HFF-Myc (cell line): ENCODE measurements around the gene DNM1L.

Experiments used
- DNase-seq: peaks from one replicate; pipeline ENCODE4 v3.0.0-alpha.2; 2011; ENCODE audit warnings: low read depth; ENCODE audit errors: extremely low read depth
- H3K4me3 ChIP-seq: replicated peaks from 2 replicates; pipeline ENCODE4 v1.5.1; 2011; ENCODE audit warnings: low read depth, mild to moderate bottlenecking, control low read depth, low read length
- TF ChIP-seq, protein P1 (sequence below): IDR thresholded peaks from 2 replicates; pipeline ENCODE4 v1.5.1; 2012; ENCODE audit warnings: mild to moderate bottlenecking, low read depth, low read length, control low read depth; ENCODE audit errors: missing control alignments

Gene DNM1L

DNA sequence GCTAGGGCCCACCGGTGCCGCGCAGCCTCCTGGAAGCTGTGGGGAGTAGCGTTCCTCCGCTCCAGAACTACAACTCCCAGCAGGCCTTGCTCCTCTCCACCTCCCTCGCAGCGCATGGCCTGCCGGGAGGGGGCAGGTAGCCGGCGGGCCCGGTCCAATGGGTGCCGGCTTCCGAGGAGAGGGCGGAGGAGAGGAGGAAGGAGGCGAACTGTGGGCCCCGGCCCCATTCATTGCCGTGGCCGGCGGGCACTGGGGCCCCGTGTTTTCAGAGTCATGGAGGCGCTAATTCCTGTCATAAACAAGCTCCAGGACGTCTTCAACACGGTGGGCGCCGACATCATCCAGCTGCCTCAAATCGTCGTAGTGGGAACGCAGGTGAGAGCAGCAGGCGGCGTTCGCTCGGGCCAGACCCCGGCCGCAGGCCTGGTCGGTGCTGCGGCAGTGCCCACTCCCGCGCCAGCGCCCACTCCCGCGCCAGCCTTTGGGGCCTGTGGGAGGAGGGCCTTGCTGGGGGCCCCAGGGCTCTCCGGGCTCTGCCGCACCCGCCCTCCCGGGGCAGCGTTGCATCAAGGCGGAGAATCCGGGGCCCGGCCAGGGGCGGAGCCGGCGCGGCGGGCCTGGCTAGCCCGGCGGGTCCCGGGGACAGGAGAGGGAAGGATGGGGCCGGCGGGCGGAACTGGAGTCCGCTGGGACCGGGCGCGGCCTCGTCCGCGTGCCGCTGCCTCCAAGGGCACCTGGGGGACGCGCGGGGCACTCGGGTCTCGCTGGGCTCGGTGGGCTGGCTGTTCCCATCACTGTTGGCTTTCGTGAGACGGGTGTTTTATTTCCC lies at the start of gene DNM1L:
TSS of gene DNM1L (plus strand) at position 211 of the 829 bp plus-strand sequence. CDS start at position 274, 63 bp downstream.
- peak; percentile 80 for DNase-seq
- H3K4me3 ChIP-seq: peak within 1 kb of the TSS; percentile 88
- TF ChIP-seq, protein P1, sequence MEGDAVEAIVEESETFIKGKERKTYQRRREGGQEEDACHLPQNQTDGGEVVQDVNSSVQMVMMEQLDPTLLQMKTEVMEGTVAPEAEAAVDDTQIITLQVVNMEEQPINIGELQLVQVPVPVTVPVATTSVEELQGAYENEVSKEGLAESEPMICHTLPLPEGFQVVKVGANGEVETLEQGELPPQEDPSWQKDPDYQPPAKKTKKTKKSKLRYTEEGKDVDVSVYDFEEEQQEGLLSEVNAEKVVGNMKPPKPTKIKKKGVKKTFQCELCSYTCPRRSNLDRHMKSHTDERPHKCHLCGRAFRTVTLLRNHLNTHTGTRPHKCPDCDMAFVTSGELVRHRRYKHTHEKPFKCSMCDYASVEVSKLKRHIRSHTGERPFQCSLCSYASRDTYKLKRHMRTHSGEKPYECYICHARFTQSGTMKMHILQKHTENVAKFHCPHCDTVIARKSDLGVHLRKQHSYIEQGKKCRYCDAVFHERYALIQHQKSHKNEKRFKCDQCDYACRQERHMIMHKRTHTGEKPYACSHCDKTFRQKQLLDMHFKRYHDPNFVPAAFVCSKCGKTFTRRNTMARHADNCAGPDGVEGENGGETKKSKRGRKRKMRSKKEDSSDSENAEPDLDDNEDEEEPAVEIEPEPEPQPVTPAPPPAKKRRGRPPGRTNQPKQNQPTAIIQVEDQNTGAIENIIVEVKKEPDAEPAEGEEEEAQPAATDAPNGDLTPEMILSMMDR: no peak

GRCh38 chr12:32641287-32641901 lies 37.7 kb upstream of the DNM1L start:
- no peak overlapping the region for H3K4me3 ChIP-seq
- TF ChIP-seq, protein P1: no peak
- DNase-seq: no peak

DNA sequence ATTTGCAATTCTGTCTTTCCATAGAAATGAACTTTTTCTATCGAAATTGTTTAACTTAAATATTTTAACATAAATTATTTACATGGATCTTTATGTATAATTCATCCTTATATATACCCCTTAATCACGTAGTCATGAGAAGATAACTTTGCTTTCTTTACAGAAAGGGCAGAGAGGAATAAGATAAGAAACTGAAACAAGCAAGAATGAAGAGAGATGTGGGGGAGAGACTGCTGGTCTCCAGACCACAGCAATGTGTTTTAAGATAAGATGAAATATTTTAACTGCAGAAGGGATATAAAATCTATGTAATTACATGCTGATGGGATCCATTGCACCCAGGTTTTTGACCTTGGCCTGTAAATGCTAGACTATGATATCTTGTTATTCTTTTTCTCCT lies 34.7 kb upstream of the DNM1L start:
- H3K4me3 ChIP-seq: no peak overlapping the region
- TF ChIP-seq, protein P1: no peak
- DNase-seq: no peak

DNA sequence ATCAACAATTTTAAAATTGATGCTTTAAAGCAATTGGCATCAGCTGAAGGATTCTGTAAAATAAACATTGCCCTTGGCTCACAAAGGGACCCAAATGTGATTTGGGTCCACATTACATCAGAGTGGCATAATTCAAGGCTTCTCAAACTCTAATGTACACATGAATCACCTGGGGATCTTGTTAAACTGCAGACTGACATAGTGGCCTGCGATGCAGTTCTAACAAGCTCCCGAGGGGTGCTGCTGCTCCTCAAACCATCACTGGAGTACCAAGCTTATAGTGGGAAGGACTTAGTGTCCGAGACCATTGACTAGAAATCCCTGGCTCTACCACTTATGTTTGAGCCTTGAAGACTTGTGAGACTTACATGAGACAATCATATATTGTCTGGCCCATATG lies 31.8 kb upstream of the DNM1L start:
- TF ChIP-seq, protein P1: no peak
- no peak for DNase-seq

DNA sequence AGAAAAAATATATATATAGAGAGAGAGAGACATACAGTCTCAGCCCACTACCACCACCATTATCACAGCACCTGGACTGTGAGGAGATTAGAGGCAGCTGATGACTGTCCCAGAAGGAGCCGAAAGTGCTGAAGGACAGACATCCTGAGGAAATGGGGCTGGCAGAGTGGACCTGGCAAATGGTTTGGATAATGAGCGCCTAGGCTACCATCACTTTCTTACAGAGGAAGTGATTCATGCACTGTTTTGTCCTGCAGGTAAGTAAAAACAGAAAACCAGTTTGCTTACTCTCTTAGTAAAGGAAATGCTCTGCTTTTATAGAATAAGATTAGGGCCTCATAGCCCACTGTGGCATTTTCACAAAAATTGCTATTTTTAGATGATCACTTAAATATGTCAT lies 28.6 kb upstream of the DNM1L start:
- TF ChIP-seq, protein P1: no peak
- DNase-seq: no peak
- no peak overlapping the region for H3K4me3 ChIP-seq

More for the DNA sequence above, 31.8 kb upstream of the DNM1L start:
- H3K4me3 ChIP-seq: no peak overlapping the region

DNA sequence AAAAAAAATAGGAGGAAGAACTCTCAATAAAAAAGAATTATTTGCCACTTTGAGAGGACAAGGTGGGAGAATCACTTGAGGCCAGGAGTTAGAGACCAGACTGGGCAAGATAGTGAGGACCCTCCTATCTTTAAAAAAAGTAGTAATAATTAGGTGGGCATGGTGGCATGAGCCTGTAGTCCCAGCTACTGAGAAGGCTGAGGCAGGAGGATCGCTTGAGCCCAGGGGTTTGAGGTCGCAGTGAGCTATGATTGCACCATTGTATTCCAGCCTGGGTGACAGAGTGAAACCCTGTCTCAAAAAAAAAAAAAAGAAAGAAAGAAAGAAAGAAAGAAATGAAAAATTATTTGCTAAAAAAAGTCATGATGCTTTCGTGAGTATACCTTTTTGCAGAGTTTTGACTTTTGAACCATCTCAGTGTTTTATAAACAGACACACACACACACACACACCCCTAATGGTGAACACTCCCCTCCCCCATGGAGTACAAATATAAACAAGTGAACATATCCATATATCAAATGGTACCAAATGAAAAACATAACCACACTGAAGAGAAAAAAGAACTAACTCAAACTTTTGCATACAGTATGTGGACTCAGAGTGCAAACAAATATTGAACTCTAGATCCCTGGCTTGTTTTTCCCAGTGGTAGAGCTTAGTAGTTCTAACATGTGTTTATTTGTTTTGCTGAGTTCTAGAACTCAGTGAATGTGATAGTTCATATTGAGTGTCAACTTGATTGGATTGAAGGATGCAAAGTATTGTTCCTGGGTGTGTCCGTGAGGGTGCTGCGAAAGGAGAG lies 27.7 kb upstream of the DNM1L start:
- TF ChIP-seq, protein P1: no peak
- no peak for DNase-seq
- no peak overlapping the region for H3K4me3 ChIP-seq
